Liver (tissue), 3 donors: ENCODE results near the gene C1S.

Experiments used
- CTCF ChIP-seq: fragments of 150-350 bp; IDR thresholded peaks from 2 replicates; pipeline ENCODE4 v1.5.1; 2017; ENCODE audit warnings: improper control_type of control experiment, low read depth, low read length; ENCODE audit not compliant: missing input control
- TAF1 ChIP-seq: conservative IDR thresholded peaks from 2 replicates; pipeline ENCODE4 v1.6.1; 2016; ENCODE audit warnings: antibody characterized with exemption, mild to moderate bottlenecking
- donor health status: healthy.
- donor health status: healthy.

- TF ChIP-seq CTCF (no peak), TAF1 (no peak)
These were observed 8.9 kb downstream of the C1S start for GRCh38 chr12:7069386-7069785.
